C4-2B (cell line): ENCODE measurements around the gene ITGA5.

ENCODE experiments used
- H3K27ac ChIP-seq: fragments of 450-650 bp; 2 replicates; pipeline ENCODE4 v1.5.1; 2017
- ZFX ChIP-seq: fragments of 450-650 bp; IDR thresholded peaks from 2 replicates; pipeline ENCODE4 v1.6.1; 2017
- TF ChIP-seq, protein P1 (sequence below): fragments of 450-650 bp; conservative IDR thresholded peaks from 2 replicates; pipeline ENCODE4 v1.5.1; 2017; ENCODE audit warnings: mild to moderate bottlenecking

The ITGA5 gene

DNA sequence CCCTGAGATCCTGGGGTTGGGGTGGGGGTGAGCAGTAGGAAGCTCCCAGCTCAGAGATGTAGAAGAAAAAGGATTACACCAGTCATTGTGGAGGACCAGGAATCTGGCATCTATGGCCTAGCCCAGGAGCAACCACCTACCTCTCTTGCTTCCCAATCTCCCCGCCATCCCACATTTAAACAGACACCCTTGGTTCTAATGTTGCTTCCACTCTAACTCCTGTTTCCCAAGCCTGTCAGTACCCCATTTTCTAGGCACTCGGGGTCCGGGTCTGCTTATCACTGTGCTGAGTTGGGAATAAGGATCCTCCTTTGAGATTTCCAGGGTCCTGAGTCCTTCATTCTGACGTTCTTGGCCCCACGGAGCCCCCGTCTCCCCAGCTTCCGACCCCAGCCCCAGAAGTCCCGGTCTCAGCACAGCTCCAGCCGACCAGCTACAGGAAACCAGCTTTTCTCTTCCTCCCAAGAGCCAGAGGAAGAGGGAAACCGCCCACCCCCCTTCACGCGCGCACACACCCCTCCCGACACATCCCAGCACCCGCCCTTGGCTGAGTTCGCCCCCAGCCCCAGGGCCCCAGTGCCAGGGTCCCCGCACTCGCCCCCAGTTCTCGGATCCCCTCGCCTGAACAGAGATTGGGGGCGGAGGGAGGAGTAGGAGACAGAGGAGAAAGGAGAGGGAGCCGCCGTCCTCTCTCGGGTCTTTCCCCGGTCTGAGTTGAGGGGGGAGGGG is 1.2 kb downstream of the ITGA5 start:
- TF ChIP-seq, protein P1, sequence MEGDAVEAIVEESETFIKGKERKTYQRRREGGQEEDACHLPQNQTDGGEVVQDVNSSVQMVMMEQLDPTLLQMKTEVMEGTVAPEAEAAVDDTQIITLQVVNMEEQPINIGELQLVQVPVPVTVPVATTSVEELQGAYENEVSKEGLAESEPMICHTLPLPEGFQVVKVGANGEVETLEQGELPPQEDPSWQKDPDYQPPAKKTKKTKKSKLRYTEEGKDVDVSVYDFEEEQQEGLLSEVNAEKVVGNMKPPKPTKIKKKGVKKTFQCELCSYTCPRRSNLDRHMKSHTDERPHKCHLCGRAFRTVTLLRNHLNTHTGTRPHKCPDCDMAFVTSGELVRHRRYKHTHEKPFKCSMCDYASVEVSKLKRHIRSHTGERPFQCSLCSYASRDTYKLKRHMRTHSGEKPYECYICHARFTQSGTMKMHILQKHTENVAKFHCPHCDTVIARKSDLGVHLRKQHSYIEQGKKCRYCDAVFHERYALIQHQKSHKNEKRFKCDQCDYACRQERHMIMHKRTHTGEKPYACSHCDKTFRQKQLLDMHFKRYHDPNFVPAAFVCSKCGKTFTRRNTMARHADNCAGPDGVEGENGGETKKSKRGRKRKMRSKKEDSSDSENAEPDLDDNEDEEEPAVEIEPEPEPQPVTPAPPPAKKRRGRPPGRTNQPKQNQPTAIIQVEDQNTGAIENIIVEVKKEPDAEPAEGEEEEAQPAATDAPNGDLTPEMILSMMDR = no peak
- TF ChIP-seq ZFX = no peak
- no peak overlapping the region for H3K27ac ChIP-seq

DNA sequence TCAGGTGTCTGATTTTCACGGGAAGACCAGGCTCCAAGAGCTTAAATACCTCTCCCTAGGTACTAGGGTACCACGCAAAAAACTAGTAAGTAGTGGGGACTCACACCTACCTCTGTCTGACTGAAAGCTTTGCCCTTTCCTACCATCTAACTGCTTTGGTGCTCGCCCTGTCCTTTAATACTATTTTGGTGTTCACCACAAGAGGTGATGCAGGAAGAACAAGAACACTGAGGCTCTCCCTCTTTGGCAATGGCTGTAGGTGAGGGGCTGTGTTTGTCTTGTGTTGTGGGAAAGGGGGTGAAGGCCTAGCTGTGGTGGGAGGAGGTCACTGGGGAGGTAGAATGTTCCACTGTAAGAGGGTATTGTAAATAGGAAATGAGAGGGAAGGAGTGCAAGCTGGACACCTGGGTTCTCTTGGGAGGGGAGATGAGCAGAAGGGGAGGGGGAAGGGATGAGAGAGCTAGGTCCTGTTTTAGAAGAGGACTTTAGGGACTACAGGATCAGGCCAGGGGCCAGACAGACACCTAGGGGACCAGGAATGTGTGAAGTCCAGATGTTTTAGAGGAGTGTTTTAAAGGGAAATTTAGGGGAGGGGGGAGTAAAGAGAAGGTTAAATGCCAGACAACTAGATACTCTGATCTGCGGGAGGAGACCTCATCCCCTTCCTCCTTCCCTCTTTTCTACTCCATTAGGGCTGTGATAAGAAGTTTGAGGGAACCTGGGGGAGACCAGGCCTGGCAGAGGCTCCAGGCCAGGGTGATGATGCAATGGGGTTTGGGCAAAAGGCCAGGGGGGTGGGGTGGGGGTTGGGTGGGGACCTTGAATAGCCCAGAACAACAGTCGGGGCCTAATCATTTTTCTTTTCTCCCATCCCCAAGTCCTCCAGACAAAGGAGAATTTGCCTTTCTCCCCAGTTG is 2.1 kb downstream of the ITGA5 start:
- no peak overlapping the region for H3K27ac ChIP-seq
- TF ChIP-seq, protein P1 = no peak
- TF ChIP-seq ZFX = no peak

DNA sequence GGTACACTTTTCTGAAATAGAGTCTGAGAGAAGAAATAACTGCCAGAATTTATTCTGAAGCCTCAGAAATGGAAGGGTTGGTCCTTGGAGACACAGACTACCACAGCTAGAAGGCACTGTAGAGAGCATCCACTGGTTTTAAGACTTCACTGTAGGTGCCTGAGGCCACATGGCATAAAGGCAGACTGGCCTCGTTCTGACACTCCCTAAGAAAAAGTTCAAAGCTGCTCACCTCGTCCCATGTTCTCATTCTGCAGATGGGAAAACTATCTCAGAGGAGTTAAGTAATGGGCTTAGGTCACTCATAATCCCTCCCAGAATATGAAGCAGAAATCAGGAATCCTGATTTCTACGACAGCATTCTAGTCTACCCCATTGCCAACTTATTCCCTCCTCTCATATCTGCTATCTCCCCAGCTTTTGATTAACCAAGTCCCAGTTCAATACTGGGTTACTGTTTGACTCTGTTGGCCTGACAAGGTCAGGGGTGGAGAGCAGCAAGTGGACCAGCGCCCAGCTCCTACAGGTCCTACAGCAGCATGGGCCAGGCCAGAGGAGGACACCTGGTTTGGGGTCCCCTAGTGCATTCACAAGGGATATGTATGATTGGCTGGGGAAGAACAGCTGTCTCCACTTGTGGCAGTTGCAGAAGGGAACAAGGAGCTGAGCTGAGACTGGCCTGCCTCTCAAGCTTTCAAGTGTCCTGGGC is 3.7 kb downstream of the ITGA5 start:
- H3K27ac ChIP-seq = no peak overlapping the region
- no peak for TF ChIP-seq ZFX
- TF ChIP-seq, protein P1 = no peak

DNA sequence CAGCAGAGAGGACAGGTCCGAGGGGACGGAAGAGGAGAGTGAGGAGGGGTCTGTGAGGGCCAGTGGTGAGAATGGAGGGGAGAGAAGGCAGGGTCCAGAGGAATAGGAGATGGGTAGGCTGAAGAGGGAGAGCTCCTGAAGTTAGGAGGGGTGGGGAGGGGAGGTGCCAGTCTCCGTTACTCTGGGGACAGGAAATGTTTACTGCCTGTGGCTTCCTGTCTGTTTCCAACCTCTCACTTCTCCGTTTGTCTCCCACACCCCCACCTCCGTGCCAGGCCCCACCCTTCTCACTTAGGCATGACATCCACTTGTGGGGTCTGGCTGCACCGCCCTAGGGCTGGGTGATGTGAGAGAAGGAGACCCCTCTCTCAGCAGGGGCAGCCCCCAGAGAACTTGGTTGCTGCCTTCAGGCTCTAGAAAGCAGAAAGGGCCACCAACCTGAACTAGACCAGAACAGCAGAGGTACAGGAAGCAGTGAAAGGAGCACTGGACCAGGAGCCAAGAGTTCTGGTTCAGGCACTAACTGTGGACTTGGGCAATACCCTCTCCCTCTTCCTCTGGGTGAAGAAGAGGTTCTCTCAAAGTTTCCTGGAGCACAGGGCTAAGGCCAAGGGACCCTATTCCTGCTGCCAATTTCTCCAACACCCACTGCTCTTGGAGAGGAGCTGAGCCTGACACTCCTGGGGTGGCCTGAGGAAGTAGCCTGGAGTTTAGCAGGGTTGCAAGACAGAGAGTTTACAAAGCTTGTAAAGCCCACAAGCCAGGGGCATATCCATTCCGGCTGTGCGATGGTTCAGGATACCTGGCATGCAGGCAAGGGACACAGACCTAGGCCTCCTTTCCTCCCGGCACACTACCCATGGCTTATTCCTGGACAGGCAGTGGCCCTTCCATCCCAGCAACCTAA is 5.5 kb downstream of the ITGA5 start:
- H3K27ac ChIP-seq = no peak overlapping the region
- no peak for TF ChIP-seq ZFX
- TF ChIP-seq, protein P1 = no peak

DNA sequence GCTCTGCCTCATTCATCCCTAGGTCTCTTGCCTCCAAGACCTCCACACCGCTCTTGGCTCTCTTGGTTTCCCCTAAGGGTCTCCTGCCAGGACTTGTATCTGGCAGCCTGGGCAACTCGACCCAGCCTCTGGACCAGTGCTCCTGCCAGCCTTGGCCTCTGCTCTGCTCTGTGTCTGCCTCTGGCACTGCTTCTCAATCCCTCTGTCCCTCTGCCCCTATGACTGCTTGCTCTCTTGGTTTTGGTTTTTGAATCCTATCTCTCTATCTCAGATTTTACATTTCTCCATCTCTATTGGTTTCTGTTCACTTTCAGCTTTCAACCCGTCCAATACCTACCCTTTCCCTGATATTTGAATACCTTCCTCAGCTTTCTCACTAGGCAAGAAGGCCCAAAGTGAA is 6.3 kb downstream of the ITGA5 start:
- no peak overlapping the region for H3K27ac ChIP-seq

DNA sequence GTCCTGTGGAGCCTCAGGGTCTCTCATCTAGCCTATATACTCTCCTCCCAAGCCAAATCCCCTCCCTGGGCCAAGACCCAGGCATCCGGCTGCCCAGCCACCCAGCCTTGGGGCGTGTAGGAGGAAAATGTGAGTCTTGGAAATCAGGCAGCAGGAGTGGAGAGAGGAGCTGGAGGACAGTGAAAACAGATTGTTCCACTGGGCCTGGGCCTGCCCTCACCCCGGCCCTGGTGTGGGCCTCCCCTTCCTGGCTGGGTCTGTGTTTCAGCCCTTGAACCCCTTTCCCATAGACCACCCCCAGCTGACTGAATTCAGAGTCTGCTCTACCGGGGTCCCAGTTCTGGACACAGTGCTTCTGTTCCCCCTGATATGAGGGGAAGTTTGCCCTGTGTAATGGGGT is 6.7 kb downstream of the ITGA5 start:
- no peak overlapping the region for H3K27ac ChIP-seq
- TF ChIP-seq, protein P1 = no peak
- no peak for TF ChIP-seq ZFX

More for the DNA sequence above, 6.3 kb downstream of the ITGA5 start:
- TF ChIP-seq ZFX = no peak
- TF ChIP-seq, protein P1 = no peak
